WERI-Rb-1 (cell line): ENCODE measurements around the gene GAREM1.
A peak's percentile ranks its signal among the peaks of the same experiment; 100 is the strongest.
"Not testable (repeated sequence)": the region's sequence is repeated elsewhere in the genome, so short reads cannot be mapped to it uniquely, and the experiment has no call there.

ENCODE experiments used
- DNase-seq: peaks from one replicate; pipeline ENCODE4 v3.0.0-alpha.2; 2020
- H3K27ac ChIP-seq: fragments of 250-450 bp; sonication (Bioruptor Pico); 2 replicates; pipeline ENCODE4 v1.5.1; 2020; ENCODE audit warnings: mild to moderate bottlenecking, moderate library complexity
- H3K27me3 ChIP-seq: fragments of 250-450 bp; sonication (Bioruptor Pico); 2 replicates; pipeline ENCODE4 v1.5.1; 2021; ENCODE audit warnings: mild to moderate bottlenecking, low read depth, moderate library complexity; ENCODE audit not compliant: insufficient read depth, severe bottlenecking
- H3K36me3 ChIP-seq: fragments of 250-450 bp; sonication (Bioruptor Pico); 2 replicates; pipeline ENCODE4 v1.5.1; 2020; ENCODE audit warnings: mild to moderate bottlenecking, moderate library complexity
- H3K4me3 ChIP-seq: 2 replicates; pipeline ENCODE4 v1.5.1; 2011; ENCODE audit warnings: low read depth, mild to moderate bottlenecking, control low read depth, low read length
- H3K9me3 ChIP-seq: fragments of 250-450 bp; sonication (Bioruptor Pico); 2 replicates; pipeline ENCODE4 v1.5.1; 2021; ENCODE audit warnings: mild to moderate bottlenecking, moderate library complexity; ENCODE audit not compliant: severe bottlenecking
- TF ChIP-seq, protein P1 (sequence below): IDR thresholded peaks from 2 replicates; pipeline ENCODE4 v1.5.1; 2011; ENCODE audit warnings: low read depth, mild to moderate bottlenecking, control low read depth, inconsistent platforms, low read length

GAREM1 gene

DNA sequence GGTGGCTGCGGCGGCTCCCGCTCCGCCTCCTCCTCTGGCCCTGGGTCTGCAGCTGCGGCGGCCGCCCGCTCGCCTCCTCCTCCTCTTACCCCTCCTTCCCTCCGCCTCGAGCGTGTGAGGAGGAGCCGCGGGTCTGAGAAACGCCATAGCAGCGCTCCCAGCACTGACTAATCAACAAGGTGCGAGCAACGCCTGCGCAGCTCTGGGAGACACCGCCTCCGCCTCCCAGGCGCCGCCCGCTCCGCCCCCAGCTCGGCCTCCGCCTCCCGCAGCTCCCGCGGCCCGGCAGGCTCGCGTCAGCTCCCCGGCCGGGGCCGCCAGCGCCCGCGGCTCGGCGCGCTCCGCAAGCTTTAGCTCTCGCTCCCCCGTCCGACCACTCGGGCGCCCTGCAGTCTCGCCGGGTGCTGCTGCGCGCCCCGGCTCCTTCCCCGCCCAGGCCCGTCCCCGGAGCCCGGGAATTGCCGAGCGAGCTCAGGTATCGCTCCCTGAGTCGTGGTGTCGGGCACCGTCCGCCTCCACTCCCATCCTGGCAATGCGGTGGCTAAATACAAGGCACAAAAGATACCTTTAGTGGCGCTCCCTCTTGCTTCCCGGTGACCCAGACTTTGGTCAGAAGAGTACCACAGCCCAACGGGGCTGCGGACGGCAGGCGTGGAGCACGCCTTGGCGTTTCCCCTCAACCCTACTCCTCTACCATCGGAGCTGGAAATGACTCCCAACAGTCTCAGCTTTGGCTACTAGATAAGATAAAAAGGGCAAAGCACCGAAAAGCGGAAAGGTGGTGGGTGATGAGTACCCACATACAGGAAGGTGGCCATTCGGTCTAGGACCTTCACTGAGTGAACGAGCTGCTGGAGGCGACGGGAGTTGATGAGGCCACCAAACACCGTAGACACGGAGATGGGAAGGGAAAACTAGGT, at the start of gene GAREM1:
TSS of gene GAREM1 (minus strand) at position 169 of the 920 bp plus-strand sequence. CDS start 454 bp downstream, outside the sequence.
- Histone ChIP-seq H3K9me3 (peaks cover 4% of the 10 kb centered on the region), H3K36me3 (no peaks in the 10 kb centered on the region), H3K4me3 (peak within 1 kb of the TSS; percentile 44), H3K27me3 (peaks cover 58% of the 10 kb centered on the region), H3K27ac (no peak within 1 kb of the TSS)
- TF ChIP-seq, protein P1, sequence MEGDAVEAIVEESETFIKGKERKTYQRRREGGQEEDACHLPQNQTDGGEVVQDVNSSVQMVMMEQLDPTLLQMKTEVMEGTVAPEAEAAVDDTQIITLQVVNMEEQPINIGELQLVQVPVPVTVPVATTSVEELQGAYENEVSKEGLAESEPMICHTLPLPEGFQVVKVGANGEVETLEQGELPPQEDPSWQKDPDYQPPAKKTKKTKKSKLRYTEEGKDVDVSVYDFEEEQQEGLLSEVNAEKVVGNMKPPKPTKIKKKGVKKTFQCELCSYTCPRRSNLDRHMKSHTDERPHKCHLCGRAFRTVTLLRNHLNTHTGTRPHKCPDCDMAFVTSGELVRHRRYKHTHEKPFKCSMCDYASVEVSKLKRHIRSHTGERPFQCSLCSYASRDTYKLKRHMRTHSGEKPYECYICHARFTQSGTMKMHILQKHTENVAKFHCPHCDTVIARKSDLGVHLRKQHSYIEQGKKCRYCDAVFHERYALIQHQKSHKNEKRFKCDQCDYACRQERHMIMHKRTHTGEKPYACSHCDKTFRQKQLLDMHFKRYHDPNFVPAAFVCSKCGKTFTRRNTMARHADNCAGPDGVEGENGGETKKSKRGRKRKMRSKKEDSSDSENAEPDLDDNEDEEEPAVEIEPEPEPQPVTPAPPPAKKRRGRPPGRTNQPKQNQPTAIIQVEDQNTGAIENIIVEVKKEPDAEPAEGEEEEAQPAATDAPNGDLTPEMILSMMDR = peak; percentile 50
- DNase-seq = peak; percentile 92

GRCh38 chr18:32511147-32511546, 40.5 kb upstream of the GAREM1 start:
- DNase-seq = no peak
- Histone ChIP-seq H3K27me3 (peaks cover 20% of the 10 kb centered on the region), H3K27ac (no peak overlapping the region), H3K36me3 (no peaks in the 10 kb centered on the region), H3K4me3 (no peak overlapping the region), H3K9me3 (no peaks in the 10 kb centered on the region)
- TF ChIP-seq, protein P1 = no peak

DNA sequence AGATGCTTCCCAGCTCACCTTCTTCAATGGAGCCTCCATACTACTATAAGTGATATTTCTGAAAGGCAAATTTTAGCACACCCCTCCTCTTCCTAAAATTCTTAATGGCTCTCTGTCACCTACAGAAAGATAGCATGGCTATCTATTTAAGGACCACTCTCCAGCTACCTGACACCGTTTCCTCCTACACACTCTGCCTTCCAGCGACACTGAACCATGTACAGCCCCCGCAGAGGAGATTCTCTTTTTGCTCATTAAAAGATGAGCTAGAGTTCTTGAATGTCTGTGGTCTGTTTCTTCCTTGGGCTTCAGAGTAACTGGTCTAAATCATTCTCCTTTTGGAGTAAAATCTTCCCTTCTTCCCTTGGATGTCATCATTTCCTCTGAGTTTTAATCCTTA, 38.4 kb upstream of the GAREM1 start:
- TF ChIP-seq, protein P1 = no peak
- Histone ChIP-seq H3K4me3 (no peak overlapping the region), H3K9me3 (no peaks in the 10 kb centered on the region), H3K27ac (no peak overlapping the region), H3K36me3 (no peaks in the 10 kb centered on the region), H3K27me3 (peaks cover 25% of the 10 kb centered on the region)
- DNase-seq = no peak

GRCh38 chr18:32507093-32507492, 36.4 kb upstream of the GAREM1 start:
- Histone ChIP-seq H3K4me3 (no peak overlapping the region), H3K36me3 (no peaks in the 10 kb centered on the region), H3K9me3 (no peaks in the 10 kb centered on the region), H3K27me3 (peaks cover 21% of the 10 kb centered on the region), H3K27ac (no peak overlapping the region)
- TF ChIP-seq, protein P1 = no peak
- no peak for DNase-seq

- no peak for DNase-seq
- Histone ChIP-seq H3K27me3 (peaks cover 12% of the 10 kb centered on the region), H3K4me3 (no peak overlapping the region), H3K36me3 (no peaks in the 10 kb centered on the region), H3K27ac (no peak overlapping the region), H3K9me3 (no peaks in the 10 kb centered on the region)
- TF ChIP-seq, protein P1 = no peak
Observed at GRCh38 chr18:32502014-32502413, 31.3 kb upstream of the GAREM1 start.

DNA sequence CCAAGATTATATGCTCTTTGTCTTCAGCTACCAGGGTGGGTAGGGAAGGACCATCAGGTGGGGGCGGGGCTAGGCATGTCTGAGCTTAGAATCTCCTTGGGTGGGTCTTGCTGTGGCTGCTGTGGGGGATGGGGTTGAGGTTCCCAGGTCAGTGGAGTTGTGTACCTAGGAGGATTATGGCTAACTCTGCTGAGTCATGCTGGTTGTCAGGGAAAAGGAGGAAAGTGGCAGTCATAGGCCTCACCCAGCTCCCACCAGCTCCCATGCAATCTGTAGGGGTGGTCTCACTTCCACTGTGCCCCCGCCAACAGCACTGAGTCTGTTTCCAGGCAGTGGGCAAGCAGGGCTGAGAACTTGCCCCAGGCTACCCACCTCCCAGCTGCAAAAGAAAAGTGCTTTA, 30.6 kb upstream of the GAREM1 start:
- H3K27ac ChIP-seq, H3K36me3 ChIP-seq, H3K9me3 ChIP-seq, DNase-seq, H3K4me3 ChIP-seq: not testable (repeated sequence)
- peaks cover 11% of the 10 kb centered on the region for H3K27me3 ChIP-seq
